HFF-Myc (cell line): ENCODE data around the gene GPR162.

Source experiments
- DNase-seq: peaks from one replicate; pipeline ENCODE4 v3.0.0-alpha.2; 2011; ENCODE audit warnings: low read depth; ENCODE audit errors: extremely low read depth
- H3K4me3 ChIP-seq: replicated peaks from 2 replicates; pipeline ENCODE4 v1.5.1; 2011; ENCODE audit warnings: low read depth, mild to moderate bottlenecking, control low read depth, low read length
- CTCF ChIP-seq: IDR thresholded peaks from 2 replicates; pipeline ENCODE4 v1.5.1; 2012; ENCODE audit warnings: mild to moderate bottlenecking, low read depth, low read length, control low read depth; ENCODE audit errors: missing control alignments

GPR162 gene

DNA sequence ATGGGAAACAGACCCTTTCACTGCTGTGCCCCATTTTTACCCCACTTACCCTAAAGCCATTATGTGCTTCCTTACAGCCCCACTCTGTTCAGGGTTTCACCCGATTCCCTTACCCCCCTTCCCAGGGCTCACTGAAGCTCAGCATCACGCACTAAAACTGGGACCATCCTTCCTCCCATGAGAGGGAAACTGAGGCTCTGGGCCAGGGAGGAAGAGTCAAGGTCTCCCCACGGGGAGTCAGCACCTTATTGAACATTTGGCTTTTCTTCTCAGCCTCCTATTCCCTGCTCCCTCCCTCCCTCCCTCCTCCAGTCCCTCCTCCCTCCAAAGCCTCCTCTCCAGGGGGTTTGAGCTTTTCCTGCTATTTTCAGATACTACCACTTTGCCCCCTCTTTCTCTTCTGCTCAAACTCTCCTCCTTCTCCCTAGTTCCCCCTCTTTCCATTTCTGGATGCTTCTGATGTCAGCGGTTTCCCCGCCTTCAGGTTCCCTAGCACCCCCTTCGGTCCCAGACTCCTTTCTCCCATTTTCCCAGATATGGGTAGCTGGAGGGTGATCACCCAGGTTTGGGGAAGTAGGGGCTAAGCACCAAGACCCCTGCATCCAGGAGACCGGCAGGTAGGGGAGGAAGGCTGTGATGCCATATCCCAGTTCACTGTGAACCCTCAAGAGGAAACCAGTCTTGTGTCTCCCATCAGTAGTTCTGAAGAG, 960 bp downstream of the GPR162 start:
- TF ChIP-seq CTCF, result no peak
- peak overlapping the region; percentile 43 for H3K4me3 ChIP-seq
- DNase-seq, result no peak

GRCh38 chr12:6823182-6824084, 1.8 kb downstream of the GPR162 start:
- no peak for TF ChIP-seq CTCF
- DNase-seq, result no peak
- no peak overlapping the region for H3K4me3 ChIP-seq

GRCh38 chr12:6824085-6824775, 2.6 kb downstream of the GPR162 start:
- no peak for DNase-seq
- no peak overlapping the region for H3K4me3 ChIP-seq
- TF ChIP-seq CTCF, result no peak

DNA sequence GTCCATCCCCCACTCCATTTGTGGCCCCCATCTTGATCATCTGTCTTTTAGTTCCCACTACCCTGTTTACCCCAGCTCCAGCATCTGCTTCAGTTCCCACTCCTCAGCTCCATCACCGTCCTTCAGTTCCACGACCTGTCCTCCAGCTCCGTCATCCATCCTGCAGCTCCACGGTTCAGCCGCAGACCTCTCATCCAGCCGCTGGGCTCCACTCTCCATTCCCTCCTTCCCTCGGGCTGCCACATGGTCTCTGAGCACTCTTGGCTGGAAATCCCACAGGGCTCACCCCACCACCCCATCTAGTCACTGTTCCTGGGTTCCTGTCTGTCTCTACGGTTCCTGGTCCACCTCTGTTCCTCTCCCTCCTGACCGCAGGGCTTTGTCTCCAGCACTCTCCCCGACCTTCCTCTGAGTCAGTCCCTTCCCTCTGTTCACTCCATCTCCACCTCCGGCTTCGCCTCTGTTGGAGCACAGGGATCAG, 3.3 kb downstream of the GPR162 start:
- TF ChIP-seq CTCF, result no peak
- H3K4me3 ChIP-seq, result peak overlapping the region; percentile 29
- DNase-seq, result no peak

- peak; percentile 67 for DNase-seq
- H3K4me3 ChIP-seq, result peak overlapping the region; percentile 29
- TF ChIP-seq CTCF, result peak; percentile 96
Measured at GRCh38 chr12:6825398-6826124, 3.9 kb downstream of the GPR162 start.

- no peak for TF ChIP-seq CTCF
Measured at GRCh38 chr12:6826125-6826733, 4.6 kb downstream of the GPR162 start.

More at GRCh38 chr12:6826125-6826733, 4.6 kb downstream of the GPR162 start:
- H3K4me3 ChIP-seq, result no peak overlapping the region
- DNase-seq, result no peak
